Cardiac fibroblast (primary cell): Measurements from ENCODE around the gene PCDHB6.
"Not testable (repeated sequence)": the region's sequence is repeated elsewhere in the genome, so short reads cannot be mapped to it uniquely, and the experiment has no call there.

ENCODE experiments used
- DNase-seq, 2 donors: peaks; one replicate each; pipeline versions ENCODE4 v3.0.0 to v3.0.0-alpha.2; 2010; ENCODE audit warnings: low read depth in 2 of 2
- H3K4me3 ChIP-seq, 2 donors: replicated peaks in 1 of 2; 1 replicate in 1 of 2; 2 replicates in 1 of 2; pipeline ENCODE4 v1.5.1; 2011; ENCODE audit warnings: low read depth in 2 of 2, low read length in 2 of 2, mild to moderate bottlenecking in 2 of 2, moderate library complexity in 1 of 2
- CTCF ChIP-seq: IDR thresholded peaks from one replicate; pipeline ENCODE4 v1.5.1; 2011; ENCODE audit warnings: low read depth, mild to moderate bottlenecking, low read length, inconsistent platforms

Gene PCDHB6

GRCh38 chr5:141196363-141196762 lies 46.5 kb downstream of the PCDHB6 start:
- no peak for DNase-seq
- no peak overlapping the region for H3K4me3 ChIP-seq
- no peak for TF ChIP-seq CTCF

GRCh38 chr5:141199359-141200235 lies 49.7 kb downstream of the PCDHB6 start, which contains the start of gene PCDHB11:
Gene PCDHB11, plus strand, starts transcription at chr5:141199627. Its CDS starts 148 bp downstream, at chr5:141199775.
- DNase-seq, result peak in 1 of 2 donors; percentile 12
- no peak for TF ChIP-seq CTCF
- no peak within 1 kb of the TSS for H3K4me3 ChIP-seq

GRCh38 chr5:141201126-141201525 lies 51.3 kb downstream of the PCDHB6 start:
- not testable (repeated sequence) for H3K4me3 ChIP-seq, DNase-seq

GRCh38 chr5:141201646-141202045 lies 51.8 kb downstream of the PCDHB6 start:
- H3K4me3 ChIP-seq, DNase-seq: not testable (repeated sequence)
